HEK293 (cell line): ENCODE results near the gene FAM3C.

Experiments
- BCL6B ChIP-seq: fragments of 450-650 bp; formaldehyde crosslinking; IDR thresholded peaks from 2 replicates; pipeline ENCODE4 v1.5.1; 2017; ENCODE audit warnings: missing biosample characterization, missing genetic modification characterization
- IKZF3 ChIP-seq: fragments of 450-650 bp; IDR thresholded peaks from 2 replicates; pipeline ENCODE4 v1.5.0; 2018; ENCODE audit warnings: missing biosample characterization, mild to moderate bottlenecking, missing genetic modification characterization, moderate library complexity
- INSM2 ChIP-seq: fragments of 450-650 bp; formaldehyde crosslinking; IDR thresholded peaks from 2 replicates; pipeline ENCODE4 v1.5.1; 2016; ENCODE audit warnings: missing biosample characterization, missing genetic modification characterization
- MEIS1 ChIP-seq: sonication (generic); formaldehyde crosslinking; IDR thresholded peaks from 2 replicates; pipeline ENCODE4 v1.8.1; 2022; ENCODE audit warnings: missing genetic modification reagents, mild to moderate bottlenecking, borderline replicate concordance
- MZF1 ChIP-seq: fragments of 450-650 bp; formaldehyde crosslinking; IDR thresholded peaks from 2 replicates; pipeline ENCODE4 v1.5.1; 2017; ENCODE audit warnings: missing biosample characterization, missing genetic modification characterization, borderline replicate concordance
- TRIM28 ChIP-seq: IDR thresholded peaks from 2 replicates; pipeline ENCODE4 v1.6.1; 2011; ENCODE audit warnings: low read length, control low read depth, borderline replicate concordance
- TSHZ1 ChIP-seq: fragments of 450-650 bp; formaldehyde crosslinking; IDR thresholded peaks from 2 replicates; pipeline ENCODE4 v1.5.1; 2016; ENCODE audit warnings: missing biosample characterization, missing genetic modification characterization, borderline replicate concordance
- ZFP3 ChIP-seq: fragments of 450-650 bp; formaldehyde crosslinking; IDR thresholded peaks from 2 replicates; pipeline ENCODE4 v1.5.1; 2016; ENCODE audit warnings: low read depth, missing biosample characterization, missing genetic modification characterization
- ZNF10 ChIP-seq: fragments of 450-650 bp; formaldehyde crosslinking; IDR thresholded peaks from 2 replicates; pipeline ENCODE4 v1.5.1; 2017; ENCODE audit warnings: missing biosample characterization, missing genetic modification characterization
- ZNF335 ChIP-seq: fragments of 450-650 bp; formaldehyde crosslinking; conservative IDR thresholded peaks from 2 replicates; pipeline ENCODE4 v1.5.1; 2016; ENCODE audit warnings: missing biosample characterization, missing genetic modification characterization
- ZNF518A ChIP-seq: fragments of 450-650 bp; formaldehyde crosslinking; conservative IDR thresholded peaks from 2 replicates; pipeline ENCODE4 v1.5.1; 2016; ENCODE audit warnings: low read depth, missing biosample characterization, missing genetic modification characterization
- ZNF561 ChIP-seq: fragments of 450-650 bp; IDR thresholded peaks from 2 replicates; pipeline ENCODE4 v1.5.1; 2018; ENCODE audit warnings: missing biosample characterization, missing genetic modification characterization, borderline replicate concordance
- ZNF580 ChIP-seq: fragments of 450-650 bp; formaldehyde crosslinking; IDR thresholded peaks from 2 replicates; pipeline ENCODE4 v1.5.1; 2016; ENCODE audit warnings: missing biosample characterization, missing genetic modification characterization
- ZNF585B ChIP-seq: fragments of 450-650 bp; formaldehyde crosslinking; IDR thresholded peaks from 2 replicates; pipeline ENCODE4 v1.5.1; 2016; ENCODE audit warnings: missing biosample characterization, missing genetic modification characterization
- ZNF610 ChIP-seq: fragments of 450-650 bp; formaldehyde crosslinking; IDR thresholded peaks from 2 replicates; pipeline ENCODE4 v1.5.1; 2016; ENCODE audit warnings: missing biosample characterization, missing genetic modification characterization, borderline replicate concordance
- ZNF639 ChIP-seq: fragments of 450-650 bp; formaldehyde crosslinking; IDR thresholded peaks from 2 replicates; pipeline ENCODE4 v1.5.1; 2016; ENCODE audit warnings: missing biosample characterization, missing genetic modification characterization
- ZNF645 ChIP-seq: fragments of 450-650 bp; formaldehyde crosslinking; IDR thresholded peaks from 2 replicates; pipeline ENCODE4; 2016; ENCODE audit warnings: missing biosample characterization, missing genetic modification characterization
- ZNF654 ChIP-seq: fragments of 450-650 bp; formaldehyde crosslinking; IDR thresholded peaks from 2 replicates; pipeline ENCODE4 v1.5.1; 2016; ENCODE audit warnings: low read depth, missing biosample characterization, missing genetic modification characterization
- ZNF658 ChIP-seq: fragments of 450-650 bp; formaldehyde crosslinking; IDR thresholded peaks from 2 replicates; pipeline ENCODE4; 2016; ENCODE audit warnings: missing biosample characterization, missing genetic modification characterization
- ZNF660 ChIP-seq: fragments of 450-650 bp; IDR thresholded peaks from 2 replicates; pipeline ENCODE4 v1.5.1; 2018; ENCODE audit warnings: missing biosample characterization, mild to moderate bottlenecking, missing genetic modification characterization
- ZNF843 ChIP-seq: fragments of 450-650 bp; formaldehyde crosslinking; IDR thresholded peaks from 2 replicates; pipeline ENCODE4 v1.5.1; 2016; ENCODE audit warnings: missing biosample characterization, missing genetic modification characterization
- ZSCAN23 ChIP-seq: fragments of 450-650 bp; formaldehyde crosslinking; IDR thresholded peaks from 2 replicates; pipeline ENCODE4 v1.5.1; 2016; ENCODE audit warnings: missing biosample characterization, missing genetic modification characterization
- ZXDB ChIP-seq: fragments of 450-650 bp; formaldehyde crosslinking; IDR thresholded peaks from 2 replicates; pipeline ENCODE4 v1.5.1; 2016; ENCODE audit warnings: missing biosample characterization, missing genetic modification characterization

The FAM3C gene

GRCh38 chr7:121313793-121314676 is 82.1 kb downstream of the FAM3C start (continued):
- TF ChIP-seq ZNF10 (tag by site-specific recombination) (peak; percentile 32), ZFP3 (no peak), IKZF3 (peak; percentile 58), ZNF658 (tag by site-specific recombination) (no peak), INSM2 (tag by site-specific recombination) (peak; percentile 60), ZNF585B (tag by site-specific recombination) (no peak), MEIS1 (no peak), ZNF843 (tag by site-specific recombination) (peak; percentile 98), TRIM28 (peak; percentile 30; the same call in 1 of the 2 replicates), ZXDB (tag by site-specific recombination) (peak; percentile 62), MZF1 (peak; percentile 93), ZNF610 (0 out of 2 replicates have a peak, but pooled peaks have one; percentile 29), ZSCAN23 (tag by site-specific recombination) (peak; percentile 61; the same call in 1 of the 2 replicates), ZNF639 (tag by site-specific recombination) (0 out of 2 replicates have a peak, but pooled peaks have one; percentile 29), ZNF518A (tag by site-specific recombination) (no peak; the same call in 1 of the 2 replicates), BCL6B (tag by site-specific recombination) (no peak; the same call in 1 of the 2 replicates), ZNF654 (tag by site-specific recombination) (no peak), TSHZ1 (tag by site-specific recombination) (peak; percentile 39), ZNF645 (tag by site-specific recombination) (no peak; the same call in 1 of the 2 replicates), ZNF335 (tag by site-specific recombination) (0 out of 2 replicates have a peak, but pooled peaks have one; percentile 30), ZNF561 (peak; percentile 49; the same call in 1 of the 2 replicates), ZNF660 (tag by site-specific recombination) (peak; percentile 37; the same call in 1 of the 2 replicates), ZNF580 (tag by site-specific recombination) (peak; percentile 74)
